Measurements from ENCODE around the gene ZNF646.

ZNF646 gene

DNA sequence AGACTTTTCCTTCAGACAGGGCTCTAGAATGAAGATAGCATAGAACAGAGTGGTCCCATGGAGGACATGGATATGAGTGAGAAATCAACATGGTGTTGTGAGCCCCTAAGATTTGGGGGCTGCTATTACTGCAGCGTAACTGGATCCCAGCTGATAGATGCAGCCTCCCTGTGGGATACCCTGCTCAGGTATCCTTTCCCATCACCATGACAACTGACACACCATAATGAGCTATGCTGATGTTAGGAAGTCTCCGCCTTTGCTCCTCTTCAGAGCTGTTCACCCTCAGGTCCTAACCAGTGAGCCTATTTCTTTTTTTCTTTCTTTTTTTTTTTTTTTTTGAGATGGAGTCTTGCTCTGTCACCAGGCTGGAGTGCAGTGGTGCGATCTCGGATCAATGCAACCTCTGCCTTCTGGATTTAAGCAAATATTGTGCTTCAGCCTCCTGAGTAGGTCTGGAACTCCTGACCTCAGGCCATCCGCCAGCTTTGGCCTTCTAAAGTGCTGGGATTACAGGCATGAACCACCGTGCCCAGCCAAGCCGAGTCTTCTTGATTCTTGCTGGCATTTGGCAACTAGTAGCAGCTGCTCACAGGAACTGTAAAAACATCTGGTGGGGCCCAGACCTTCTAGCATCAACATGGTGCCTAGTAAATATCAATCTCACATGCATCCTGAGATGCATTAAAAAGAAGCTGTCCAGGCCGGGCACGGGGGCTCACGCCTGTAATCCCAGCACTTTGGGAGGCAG, 23.8 kb upstream of the ZNF646 start:
- in situ Hi-C loops (cut with MboI; ENCODE audit: low sequenced_read_pairs): no loop called here
- H3K4me1 ChIP-seq: no peaks in the 10 kb centered on the region
- no peak for DNase-seq (ENCODE audit: low spot score in 2 of 2)
- no peaks in the 10 kb centered on the region for H3K27me3 ChIP-seq (ENCODE audit: low read depth)
- no peaks in the 10 kb centered on the region for H3K36me3 ChIP-seq (replicated peaks)
- no peaks in the 10 kb centered on the region for H3K9me3 ChIP-seq
- H3K4me3 ChIP-seq: no peak overlapping the region

DNA sequence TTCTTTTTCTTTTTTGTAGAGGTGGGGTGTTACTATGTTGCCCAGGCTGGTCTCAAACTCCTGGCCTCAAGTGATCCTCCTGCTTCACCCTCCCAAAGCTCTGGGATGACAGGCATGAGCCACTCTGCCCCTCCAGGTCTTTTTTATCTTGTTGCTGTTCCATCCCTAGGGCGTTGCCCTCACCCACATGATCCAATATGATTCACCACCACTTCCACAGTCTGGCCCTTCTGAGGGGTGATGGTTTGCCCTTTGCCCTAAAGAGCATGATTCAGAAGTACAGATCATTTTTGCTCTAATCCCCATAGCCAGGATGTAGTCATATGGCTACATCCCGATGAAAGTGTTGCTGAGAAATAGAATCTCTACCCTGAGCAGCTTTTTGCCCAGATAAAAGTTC, 22.1 kb upstream of the ZNF646 start:
- H3K4me1 ChIP-seq: no peaks in the 10 kb centered on the region
- in situ Hi-C loops (cut with MboI; ENCODE audit: low sequenced_read_pairs): no loop called here
- DNase-seq (ENCODE audit: low spot score in 2 of 2): no peak
- no peaks in the 10 kb centered on the region for H3K9me3 ChIP-seq
- H3K27me3 ChIP-seq (ENCODE audit: low read depth): no peaks in the 10 kb centered on the region
- H3K4me3 ChIP-seq: no peak overlapping the region
- H3K36me3 ChIP-seq (replicated peaks): no peaks in the 10 kb centered on the region

DNA sequence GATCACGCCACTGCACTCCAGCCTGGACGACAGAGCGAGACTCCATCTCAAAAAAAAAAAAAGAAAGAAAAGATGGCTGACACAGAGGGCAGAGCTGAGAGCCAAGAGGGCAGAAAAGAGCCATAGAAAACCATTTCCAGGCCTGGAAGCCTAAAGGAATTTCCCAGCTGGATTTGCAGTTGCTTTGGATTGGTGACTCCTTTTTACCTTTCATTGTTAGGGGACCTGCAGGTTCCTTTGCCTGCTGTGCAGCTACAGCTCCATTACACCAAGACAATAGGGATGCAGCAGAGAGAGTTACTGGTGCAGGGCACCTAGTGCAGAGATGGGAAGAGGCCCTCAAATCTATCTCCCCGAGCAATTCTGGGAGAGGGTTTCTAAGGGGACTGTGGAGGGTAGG, 18.6 kb upstream of the ZNF646 start:
- in situ Hi-C loops (cut with MboI; ENCODE audit: low sequenced_read_pairs): no loop called here
- H3K4me1 ChIP-seq: no peaks in the 10 kb centered on the region
- no peaks in the 10 kb centered on the region for H3K27me3 ChIP-seq (ENCODE audit: low read depth)
- no peaks in the 10 kb centered on the region for H3K9me3 ChIP-seq
- no peak overlapping the region for H3K4me3 ChIP-seq
- 0 out of 2 replicates have a peak, but pooled peaks cover 3% of the 10 kb centered on the region for H3K36me3 ChIP-seq (replicated peaks)
- DNase-seq (ENCODE audit: low spot score in 2 of 2): no peak

DNA sequence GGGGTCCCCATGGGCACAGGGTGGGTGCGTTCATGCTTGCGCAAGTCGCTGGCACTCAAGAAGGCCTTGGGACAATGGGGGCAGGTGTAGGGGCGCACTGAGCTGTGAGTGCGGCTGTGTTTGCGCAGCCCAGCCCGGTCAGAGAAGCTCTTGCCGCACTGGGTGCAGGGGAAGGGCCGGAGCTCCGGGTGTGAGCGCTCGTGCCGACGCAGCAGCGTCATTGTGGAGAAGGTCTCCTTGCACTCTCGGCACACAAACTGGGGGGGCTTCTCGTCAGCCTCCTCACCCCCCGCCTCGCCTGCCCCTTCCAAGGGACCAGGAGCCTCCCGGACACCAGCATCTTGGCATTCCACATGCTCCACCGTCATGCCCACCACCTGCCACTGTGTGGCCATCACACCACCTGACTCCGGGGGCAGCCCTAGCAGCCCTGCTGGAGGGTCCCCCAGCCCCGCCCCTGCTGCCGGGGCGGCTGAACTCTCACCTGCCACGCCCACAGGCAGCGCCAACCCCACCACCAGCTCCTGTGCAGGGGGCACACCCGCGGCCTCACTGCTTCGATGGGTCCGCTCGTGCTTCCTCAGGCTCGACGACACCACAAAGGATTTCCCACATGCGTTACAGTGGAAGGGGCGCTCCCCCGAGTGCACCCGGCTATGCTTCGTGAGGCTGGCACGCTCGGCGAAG, 13.0 kb upstream of the ZNF646 start:
- no peaks in the 10 kb centered on the region for H3K9me3 ChIP-seq
- in situ Hi-C loops (cut with MboI; ENCODE audit: low sequenced_read_pairs): no loop called here
- no peak overlapping the region for H3K4me3 ChIP-seq
- peaks cover 16% of the 10 kb centered on the region; the same call in 1 of the 2 replicates for H3K36me3 ChIP-seq (replicated peaks)
- H3K4me1 ChIP-seq: no peaks in the 10 kb centered on the region
- no peaks in the 10 kb centered on the region for H3K27me3 ChIP-seq (ENCODE audit: low read depth)
- no peak for DNase-seq (ENCODE audit: low spot score in 2 of 2)

DNA sequence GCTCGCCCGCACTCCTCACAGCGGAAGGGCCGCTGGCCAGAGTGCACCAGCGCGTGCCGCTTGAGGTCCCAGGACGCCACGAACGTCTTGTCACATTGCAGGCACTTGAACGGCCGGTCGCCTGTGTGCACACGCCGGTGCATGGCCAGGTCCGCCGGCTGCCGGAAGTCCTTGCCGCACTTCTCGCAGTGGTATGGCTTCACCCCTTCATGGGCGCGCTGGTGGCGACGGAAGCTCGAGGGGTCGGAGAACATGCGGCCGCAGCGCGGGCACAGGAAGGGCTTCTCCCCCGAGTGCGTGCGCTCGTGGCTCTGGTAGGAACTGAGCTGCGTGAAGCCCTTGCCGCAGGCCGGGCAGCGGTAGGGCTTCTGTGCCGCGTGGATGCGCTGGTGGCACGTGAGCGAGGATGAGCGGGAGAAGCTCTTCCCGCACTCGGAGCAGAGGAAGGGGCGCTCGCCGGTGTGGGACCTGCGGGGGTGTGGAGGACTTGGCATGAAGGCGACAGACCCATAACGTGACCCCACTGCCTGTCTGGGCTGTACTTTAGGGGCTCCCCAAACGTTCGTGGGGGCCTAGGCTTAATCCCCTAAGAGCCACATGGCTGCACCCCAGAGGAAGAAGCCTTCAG, 12.3 kb upstream of the ZNF646 start:
- DNase-seq (ENCODE audit: low spot score in 2 of 2): no peak
- in situ Hi-C loops (cut with MboI; ENCODE audit: low sequenced_read_pairs): no loop called here
- no peaks in the 10 kb centered on the region for H3K27me3 ChIP-seq (ENCODE audit: low read depth)
- no peak overlapping the region for H3K4me3 ChIP-seq
- H3K4me1 ChIP-seq: no peaks in the 10 kb centered on the region
- no peaks in the 10 kb centered on the region for H3K9me3 ChIP-seq
- peaks cover 16% of the 10 kb centered on the region; the same call in 1 of the 2 replicates for H3K36me3 ChIP-seq (replicated peaks)

DNA sequence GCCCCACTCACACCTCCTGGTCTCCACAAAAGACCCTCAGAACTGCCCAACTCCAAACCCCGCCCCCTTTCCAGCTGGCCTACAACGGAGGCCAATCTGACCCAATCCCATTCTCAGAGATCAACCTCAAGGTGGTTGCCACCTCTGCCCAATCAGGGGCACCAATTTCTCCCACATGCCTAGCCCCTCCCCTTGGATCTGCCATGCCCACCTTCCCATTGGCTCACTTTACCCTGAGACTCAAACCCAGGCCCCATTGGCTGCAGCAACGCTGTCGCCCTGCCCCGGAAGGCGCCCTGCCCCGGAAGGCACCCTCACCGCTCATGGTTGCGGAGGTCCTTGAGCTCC, 10.8 kb upstream of the ZNF646 start:
- peaks cover 16% of the 10 kb centered on the region; the same call in 1 of the 2 replicates for H3K36me3 ChIP-seq (replicated peaks)
- in situ Hi-C loops (cut with MboI; ENCODE audit: low sequenced_read_pairs): no loop called here
- DNase-seq (ENCODE audit: low spot score in 2 of 2): no peak
- no peaks in the 10 kb centered on the region for H3K9me3 ChIP-seq
- no peak overlapping the region for H3K4me3 ChIP-seq
- H3K4me1 ChIP-seq: no peaks in the 10 kb centered on the region
- no peaks in the 10 kb centered on the region for H3K27me3 ChIP-seq (ENCODE audit: low read depth)

DNA sequence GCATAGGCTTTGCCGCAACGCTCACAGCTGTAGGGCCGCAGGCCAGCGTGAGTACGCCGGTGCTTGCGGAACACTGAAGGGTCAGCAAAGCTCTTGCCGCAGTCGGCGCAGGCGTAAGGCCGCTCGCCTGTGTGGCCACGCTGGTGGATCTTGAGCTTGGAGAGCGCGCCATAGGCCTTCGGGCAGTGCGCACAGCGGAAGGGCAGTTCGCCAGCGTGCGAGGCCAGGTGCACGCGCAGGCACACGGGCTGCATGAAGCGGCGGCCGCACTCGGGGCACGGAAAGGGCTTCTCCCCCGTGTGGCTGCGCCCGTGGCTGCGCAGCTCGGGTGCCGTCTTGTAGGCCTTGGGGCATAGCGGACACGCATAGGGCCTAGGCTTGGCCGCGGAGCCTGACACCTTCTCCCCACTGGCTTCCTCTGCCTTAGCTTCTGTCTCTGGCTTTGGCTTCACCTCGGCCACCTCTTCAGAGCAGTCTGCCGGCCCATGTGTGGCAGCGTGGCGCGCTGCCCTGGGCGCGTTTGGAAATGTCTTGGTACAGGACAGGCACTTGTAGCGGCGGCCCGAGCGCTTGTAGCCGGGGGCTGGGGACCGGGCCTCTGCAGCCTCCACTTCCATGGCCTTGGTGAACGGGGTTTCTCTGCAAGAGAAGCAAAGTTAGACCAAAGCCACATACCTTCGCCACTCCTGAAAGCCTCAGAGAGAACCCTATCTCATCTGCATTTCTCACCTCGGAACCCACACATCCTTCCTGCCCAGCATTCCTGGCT, 10.2 kb upstream of the ZNF646 start:
- peaks cover 16% of the 10 kb centered on the region; the same call in 1 of the 2 replicates for H3K36me3 ChIP-seq (replicated peaks)
- in situ Hi-C loops (cut with MboI; ENCODE audit: low sequenced_read_pairs): no loop called here

DNA sequence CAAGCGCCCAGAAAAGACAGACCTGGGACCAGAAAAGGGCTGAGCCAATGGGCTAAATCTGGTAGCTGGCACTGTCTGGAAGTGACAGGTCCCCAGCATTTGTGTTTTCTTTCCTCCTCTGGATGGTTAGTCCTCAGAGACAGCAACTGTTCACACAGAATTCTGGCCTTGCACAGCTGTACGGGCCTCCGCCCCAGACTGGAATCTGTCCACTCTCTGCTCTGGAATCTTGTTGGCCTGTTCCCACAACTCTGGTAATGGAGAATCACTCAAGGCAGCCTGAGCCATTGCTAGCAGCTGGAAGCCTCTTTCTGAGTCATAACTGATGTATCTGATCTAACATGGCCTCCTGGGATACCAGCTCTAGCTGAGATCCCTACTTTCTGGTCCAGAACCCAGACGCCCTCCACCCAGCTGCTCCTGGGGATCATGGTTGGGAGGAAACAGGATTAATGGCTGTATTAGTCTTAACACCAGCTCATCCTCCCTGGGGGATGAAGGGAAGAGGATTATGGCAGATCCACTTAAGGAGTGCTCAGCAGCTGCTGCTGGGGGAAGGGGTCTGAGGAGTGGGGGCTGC, 9.2 kb upstream of the ZNF646 start:
- H3K36me3 ChIP-seq (replicated peaks): peaks cover 13% of the 10 kb centered on the region; the same call in 1 of the 2 replicates
- DNase-seq (ENCODE audit: low spot score in 2 of 2): no peak
- no peaks in the 10 kb centered on the region for H3K27me3 ChIP-seq (ENCODE audit: low read depth)
- no peaks in the 10 kb centered on the region for H3K9me3 ChIP-seq
- no peak overlapping the region for H3K4me3 ChIP-seq
- in situ Hi-C loops (cut with MboI; ENCODE audit: low sequenced_read_pairs): no loop called here
- no peaks in the 10 kb centered on the region for H3K4me1 ChIP-seq

More for the DNA sequence above, 10.2 kb upstream of the ZNF646 start:
- no peak overlapping the region for H3K4me3 ChIP-seq
- DNase-seq (ENCODE audit: low spot score in 2 of 2): no peak
- H3K4me1 ChIP-seq: no peaks in the 10 kb centered on the region
- no peaks in the 10 kb centered on the region for H3K27me3 ChIP-seq (ENCODE audit: low read depth)
- H3K9me3 ChIP-seq: no peaks in the 10 kb centered on the region

DNA sequence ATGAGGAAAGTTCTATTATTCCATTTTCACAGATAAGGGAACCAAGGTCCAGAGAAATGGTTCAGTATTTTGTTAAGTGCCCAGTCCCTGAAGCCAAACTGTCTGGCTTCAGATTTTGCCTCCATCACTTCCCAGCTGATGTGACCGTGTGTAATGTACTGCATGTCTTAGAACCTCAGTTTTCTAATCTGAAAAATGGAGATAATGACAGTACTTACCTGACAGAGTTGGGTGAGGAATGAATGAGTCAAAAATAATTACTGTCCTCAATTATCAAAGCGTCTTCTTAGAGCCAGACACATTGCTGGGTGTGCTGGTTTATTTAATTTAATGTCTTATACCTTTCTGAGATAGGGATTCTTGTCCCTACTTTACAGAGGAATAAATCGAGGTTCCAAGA, 6.9 kb upstream of the ZNF646 start:
- no peak for DNase-seq (ENCODE audit: low spot score in 2 of 2)
- Histone ChIP-seq H3K36me3 (replicated peaks) (peaks cover 8% of the 10 kb centered on the region; the same call in 1 of the 2 replicates), H3K4me3 (no peak overlapping the region), H3K4me1 (peaks cover 4% of the 10 kb centered on the region; the same call in 1 of the 2 replicates), H3K9me3 (no peaks in the 10 kb centered on the region), H3K27me3 (ENCODE audit: low read depth) (no peaks in the 10 kb centered on the region)
- in situ Hi-C loops (cut with MboI; ENCODE audit: low sequenced_read_pairs): no loop called here

DNA sequence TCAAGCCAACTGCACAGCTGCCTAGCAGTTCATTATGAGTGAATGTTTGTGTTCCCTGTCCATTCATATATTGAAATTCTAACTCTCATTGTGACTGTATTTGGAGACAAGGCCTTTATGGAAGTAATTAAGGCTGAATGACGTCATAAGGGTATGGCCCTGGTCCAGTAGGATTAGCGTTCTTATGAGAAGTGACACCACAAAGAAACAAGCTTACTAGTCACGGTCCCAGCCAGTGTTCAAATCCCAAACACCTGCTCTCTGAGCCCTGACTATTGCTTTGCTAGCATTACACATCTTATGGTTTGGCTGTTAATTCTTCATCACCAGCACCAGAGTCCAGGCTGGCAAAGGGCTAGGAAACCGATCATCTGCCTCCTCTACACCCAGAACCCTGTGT, 2.4 kb upstream of the ZNF646 start:
- peaks cover 7% of the 10 kb centered on the region; the same call in 1 of the 2 replicates for H3K4me1 ChIP-seq
- peak overlapping the region; percentile 92 for H3K4me3 ChIP-seq
- H3K36me3 ChIP-seq (replicated peaks): peaks cover 5% of the 10 kb centered on the region
- H3K27me3 ChIP-seq (ENCODE audit: low read depth): no peaks in the 10 kb centered on the region
- no peaks in the 10 kb centered on the region for H3K9me3 ChIP-seq
- peak; percentile 64 to 73 for DNase-seq (ENCODE audit: low spot score in 2 of 2)
- in situ Hi-C loops (cut with MboI; ENCODE audit: low sequenced_read_pairs): no loop called here

DNA sequence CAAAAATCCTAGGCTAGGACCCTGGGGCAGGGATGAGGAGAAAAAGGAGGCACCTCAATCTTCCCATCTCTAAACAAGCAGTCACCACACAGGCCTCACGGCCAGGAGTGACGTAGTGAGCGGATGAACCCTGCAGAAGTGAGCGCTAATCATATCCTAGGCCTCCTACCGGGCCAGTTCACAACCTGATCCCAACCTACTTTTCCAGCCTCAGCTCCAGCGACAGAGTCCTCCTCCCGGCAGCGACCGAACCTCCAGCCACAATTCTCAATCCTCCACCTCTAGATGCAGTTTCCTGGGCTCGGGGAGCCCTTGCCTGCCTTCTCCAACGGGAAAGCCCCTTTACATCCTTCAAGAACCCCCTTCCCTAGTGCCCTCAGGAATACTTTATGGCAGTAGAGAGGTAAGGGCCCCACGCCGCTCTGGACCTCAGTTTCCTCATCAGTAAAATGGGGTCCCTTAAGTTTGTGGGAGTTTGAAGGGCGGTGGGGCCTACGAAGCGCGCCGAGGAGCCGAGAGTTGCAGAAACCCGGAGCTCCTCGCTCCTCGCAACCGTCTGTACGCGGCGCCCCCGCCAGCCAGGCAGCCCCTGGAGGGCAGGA, 1.6 kb upstream of the ZNF646 start:
- Histone ChIP-seq H3K9me3 (no peaks in the 10 kb centered on the region), H3K36me3 (replicated peaks) (peaks cover 13% of the 10 kb centered on the region), H3K4me1 (peaks cover 7% of the 10 kb centered on the region; the same call in 1 of the 2 replicates), H3K27me3 (ENCODE audit: low read depth) (no peaks in the 10 kb centered on the region), H3K4me3 (peak overlapping the region; percentile 92)
- in situ Hi-C loops (cut with MboI; ENCODE audit: low sequenced_read_pairs): no loop called here
- no peak for DNase-seq (ENCODE audit: low spot score in 2 of 2)

DNA sequence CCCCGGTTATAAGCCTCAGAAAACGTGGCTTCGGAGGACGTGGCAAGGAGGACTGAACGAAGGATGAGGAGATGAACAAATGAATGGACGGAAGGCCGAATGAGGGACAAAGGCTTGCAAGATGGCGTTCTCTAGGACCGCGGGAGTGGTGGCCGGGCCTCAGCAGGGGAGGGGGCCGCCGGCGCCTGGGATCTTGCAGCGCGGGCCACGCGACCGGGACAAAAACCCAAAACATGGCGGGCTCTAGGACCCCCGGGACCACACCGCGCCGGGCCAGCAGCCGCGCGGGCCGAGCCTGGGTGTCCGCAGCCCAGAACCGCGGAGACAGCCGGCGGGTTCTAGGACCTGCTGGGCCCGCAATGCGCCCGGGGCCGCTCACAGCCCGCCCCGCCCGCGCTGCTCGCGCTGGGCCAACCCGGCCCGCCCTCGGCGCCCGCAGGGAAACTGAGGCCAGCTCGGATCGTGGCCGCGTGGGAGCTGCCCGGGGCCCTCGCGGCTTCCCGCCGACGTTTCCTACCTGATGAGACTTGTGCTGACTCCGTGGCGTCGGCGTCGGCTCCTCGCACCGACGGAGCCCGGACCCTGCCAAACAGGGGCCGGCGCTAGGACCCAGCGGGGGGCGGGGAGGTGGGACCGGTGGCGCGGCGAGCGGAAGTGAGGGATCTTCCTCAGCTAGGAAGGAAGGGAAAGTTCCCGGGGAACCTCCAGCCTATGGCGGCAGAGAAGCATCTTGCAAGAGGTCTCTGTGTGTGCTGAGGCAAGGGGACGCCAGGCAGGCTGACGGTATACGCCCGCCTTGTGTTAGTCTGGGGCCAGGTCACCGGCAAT, 866 bp upstream of the ZNF646 start:
- H3K4me3 ChIP-seq: peak overlapping the region; percentile 92
- H3K27me3 ChIP-seq (ENCODE audit: low read depth): no peaks in the 10 kb centered on the region
- H3K36me3 ChIP-seq (replicated peaks): peaks cover 16% of the 10 kb centered on the region
- H3K4me1 ChIP-seq: peaks cover 7% of the 10 kb centered on the region; the same call in 1 of the 2 replicates
- DNase-seq (ENCODE audit: low spot score in 2 of 2): peak; percentile 89 to 96
- no peaks in the 10 kb centered on the region for H3K9me3 ChIP-seq
- in situ Hi-C loops (cut with MboI; ENCODE audit: low sequenced_read_pairs): no loop called here
